IPS-11a (cell line): ENCODE measurements around the gene LMCD1.

Experiments used
- H3K4me3 ChIP-seq: one replicate; pipeline ENCODE4 v1.5.1; 2013; ENCODE audit warnings: low read depth, low read length, control low read depth

LMCD1 gene

GRCh38 chr3:8530581-8530980 lies 29.0 kb downstream of the LMCD1 start:
- no peak overlapping the region for H3K4me3 ChIP-seq

- H3K4me3 ChIP-seq = no peak overlapping the region
These were observed 30.7 kb downstream of the LMCD1 start for GRCh38 chr3:8532251-8532871.

GRCh38 chr3:8536096-8537056 lies 34.8 kb downstream of the LMCD1 start:
- no peak overlapping the region for H3K4me3 ChIP-seq

- no peak overlapping the region for H3K4me3 ChIP-seq
These were observed 35.8 kb downstream of the LMCD1 start for GRCh38 chr3:8537440-8537839.

- no peak overlapping the region for H3K4me3 ChIP-seq
These were observed 36.6 kb downstream of the LMCD1 start for GRCh38 chr3:8538223-8538622.

GRCh38 chr3:8538913-8539312 lies 37.3 kb downstream of the LMCD1 start:
- no peak overlapping the region for H3K4me3 ChIP-seq

- H3K4me3 ChIP-seq = no peak overlapping the region
These were observed 37.8 kb downstream of the LMCD1 start for GRCh38 chr3:8539419-8539818.

GRCh38 chr3:8540456-8540855 lies 38.8 kb downstream of the LMCD1 start:
- no peak overlapping the region for H3K4me3 ChIP-seq

- no peak overlapping the region for H3K4me3 ChIP-seq
These were observed 39.9 kb downstream of the LMCD1 start for GRCh38 chr3:8541486-8541885.

GRCh38 chr3:8542190-8543135 lies 40.8 kb downstream of the LMCD1 start:
- H3K4me3 ChIP-seq = no peak overlapping the region

GRCh38 chr3:8546609-8547008 lies 45.0 kb downstream of the LMCD1 start:
- H3K4me3 ChIP-seq = no peak overlapping the region

GRCh38 chr3:8548502-8549275 lies 47.1 kb downstream of the LMCD1 start:
- H3K4me3 ChIP-seq = no peak overlapping the region

- H3K4me3 ChIP-seq = no peak overlapping the region
These were observed 47.7 kb downstream of the LMCD1 start for GRCh38 chr3:8549354-8549753.

- H3K4me3 ChIP-seq = no peak overlapping the region
These were observed 49.0 kb downstream of the LMCD1 start for GRCh38 chr3:8550611-8551010.

GRCh38 chr3:8552223-8552762 lies 50.7 kb downstream of the LMCD1 start:
- H3K4me3 ChIP-seq = no peak overlapping the region

GRCh38 chr3:8553405-8553804 lies 51.8 kb downstream of the LMCD1 start:
- H3K4me3 ChIP-seq = no peak overlapping the region

- H3K4me3 ChIP-seq = no peak overlapping the region
These were observed 53.1 kb downstream of the LMCD1 start for GRCh38 chr3:8554696-8555095.

- H3K4me3 ChIP-seq = no peak overlapping the region
These were observed 53.6 kb downstream of the LMCD1 start for GRCh38 chr3:8555113-8555661.

GRCh38 chr3:8555725-8556472 lies 54.3 kb downstream of the LMCD1 start:
- no peak overlapping the region for H3K4me3 ChIP-seq
